Measurements from ENCODE around the gene BID.

DNA sequence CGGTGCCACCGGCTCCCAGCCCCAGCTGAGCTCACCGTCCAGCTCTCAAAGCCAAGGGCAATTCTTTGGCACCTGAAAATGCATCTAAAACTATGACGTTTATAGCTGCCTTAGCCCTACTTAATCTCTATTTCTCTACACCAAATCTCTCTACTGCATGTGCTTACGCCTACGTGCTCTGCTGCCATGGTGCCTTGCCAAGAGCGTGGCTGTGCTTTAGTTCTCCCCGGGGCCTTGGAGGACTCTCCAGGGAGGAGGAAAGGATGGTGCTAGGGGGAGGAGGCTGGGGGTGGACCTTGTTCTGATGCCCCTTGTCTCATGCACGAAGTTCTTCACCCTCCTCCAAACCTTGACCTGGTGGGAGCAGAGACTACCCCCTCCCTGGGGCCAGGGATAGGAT is 9.0 kb upstream of the BID start:
- TF ChIP-seq, protein P1, sequence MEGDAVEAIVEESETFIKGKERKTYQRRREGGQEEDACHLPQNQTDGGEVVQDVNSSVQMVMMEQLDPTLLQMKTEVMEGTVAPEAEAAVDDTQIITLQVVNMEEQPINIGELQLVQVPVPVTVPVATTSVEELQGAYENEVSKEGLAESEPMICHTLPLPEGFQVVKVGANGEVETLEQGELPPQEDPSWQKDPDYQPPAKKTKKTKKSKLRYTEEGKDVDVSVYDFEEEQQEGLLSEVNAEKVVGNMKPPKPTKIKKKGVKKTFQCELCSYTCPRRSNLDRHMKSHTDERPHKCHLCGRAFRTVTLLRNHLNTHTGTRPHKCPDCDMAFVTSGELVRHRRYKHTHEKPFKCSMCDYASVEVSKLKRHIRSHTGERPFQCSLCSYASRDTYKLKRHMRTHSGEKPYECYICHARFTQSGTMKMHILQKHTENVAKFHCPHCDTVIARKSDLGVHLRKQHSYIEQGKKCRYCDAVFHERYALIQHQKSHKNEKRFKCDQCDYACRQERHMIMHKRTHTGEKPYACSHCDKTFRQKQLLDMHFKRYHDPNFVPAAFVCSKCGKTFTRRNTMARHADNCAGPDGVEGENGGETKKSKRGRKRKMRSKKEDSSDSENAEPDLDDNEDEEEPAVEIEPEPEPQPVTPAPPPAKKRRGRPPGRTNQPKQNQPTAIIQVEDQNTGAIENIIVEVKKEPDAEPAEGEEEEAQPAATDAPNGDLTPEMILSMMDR (IDR thresholded peaks at IDR 0.05): no peak
- no peak for TF ChIP-seq EZH2phosphoT487 (IDR thresholded peaks at IDR 0.05)
- no peak for TF ChIP-seq EZH2 (IDR thresholded peaks at IDR 0.05)

All from neural progenitor cell (in vitro differentiated cells).